Endothelial cell (in vitro differentiated cells): ENCODE results near the gene DRAP1. TPM values are rescaled to one million over a fixed set of nuclear protein-coding genes. Genes with fewer than 3 reads are reported as not detected.
"Not testable (repeated sequence)": the region's sequence is repeated elsewhere in the genome, so short reads cannot be mapped to it uniquely, and the experiment has no call there.

Experiments used
- DNase-seq: peaks from one replicate; pipeline ENCODE4 v3.0.0; 2021; ENCODE audit warnings: low spot score
- H3K27ac Mint-ChIP-seq: one replicate; pipeline ENCODE4 v1.8.0; 2021; ENCODE audit warnings: mixed read lengths, inconsistent platforms; ENCODE audit not compliant: unreplicated experiment
- H3K27me3 Mint-ChIP-seq: one replicate; pipeline ENCODE4 v1.8.0; 2021; ENCODE audit warnings: mild to moderate bottlenecking, moderate library complexity, mixed read lengths, inconsistent platforms; ENCODE audit not compliant: unreplicated experiment
- H3K36me3 Mint-ChIP-seq: one replicate; pipeline ENCODE4 v1.8.0; 2021; ENCODE audit warnings: mild to moderate bottlenecking, low read depth, mixed read lengths, inconsistent platforms; ENCODE audit not compliant: unreplicated experiment
- H3K4me1 Mint-ChIP-seq: one replicate; pipeline ENCODE4 v1.8.0; 2021; ENCODE audit warnings: mild to moderate bottlenecking, mixed read lengths, inconsistent platforms; ENCODE audit not compliant: unreplicated experiment
- H3K4me3 Mint-ChIP-seq: one replicate; pipeline ENCODE4 v1.8.0; 2021; ENCODE audit warnings: mild to moderate bottlenecking, mixed read lengths, inconsistent platforms; ENCODE audit not compliant: unreplicated experiment
- H3K9me3 Mint-ChIP-seq: one replicate; pipeline ENCODE4 v1.8.0; 2021; ENCODE audit warnings: mixed read lengths, inconsistent platforms; ENCODE audit not compliant: unreplicated experiment
- CTCF ChIP-seq: fragments of 200-600 bp; sonication (generic); IDR thresholded peaks from one replicate; pipeline ENCODE4 v1.5.0; 2021; ENCODE audit warnings: antibody characterized with exemption; ENCODE audit not compliant: unreplicated experiment
- total RNA-seq: library from RNA; stranded (reverse); fragmentation: NEBNext Ultra II Directional; extraction: Animal tissue kit (Norgen Biotek cat#: 25700); gene quantifications from one replicate; pipeline ENCODE4 v1.2.1, GENCODE V29; 2021; ENCODE audit not compliant: unreplicated experiment

DRAP1 gene
- total RNA-seq, 1 donor from 2014 or later, result 79.6 TPM

DNA sequence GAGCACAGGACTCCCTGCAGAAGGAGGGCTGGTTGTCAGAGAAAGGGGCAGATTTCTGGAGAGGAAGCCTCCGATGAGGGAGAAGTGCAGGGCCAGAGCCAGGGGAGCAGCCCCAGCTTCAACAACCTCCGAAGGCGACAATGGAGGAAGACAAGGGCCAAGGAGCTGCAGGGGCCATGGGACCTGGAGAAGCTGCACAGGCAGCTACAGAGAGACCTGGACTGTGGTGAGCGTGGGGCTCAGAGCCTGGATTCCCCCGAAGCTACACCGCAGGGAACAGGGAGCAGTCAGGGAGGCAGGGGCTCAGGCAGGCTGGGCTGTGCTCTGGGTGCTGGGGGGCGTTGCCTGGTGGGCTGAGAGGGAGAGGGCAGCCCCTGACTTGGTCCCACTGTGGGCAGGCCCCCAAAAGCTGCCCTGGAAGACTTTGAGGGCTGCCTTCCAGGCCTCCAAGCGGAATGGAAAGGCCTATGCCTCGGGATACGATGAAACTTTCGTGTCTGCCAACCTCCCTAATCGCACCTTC is 28.4 kb downstream of the DRAP1 start:
- H3K36me3 Mint-ChIP-seq, result no peaks in the 10 kb centered on the region
- H3K4me3 Mint-ChIP-seq, result no peak overlapping the region
- no peak for TF ChIP-seq CTCF
- H3K9me3 Mint-ChIP-seq, result no peaks in the 10 kb centered on the region
- H3K4me1 Mint-ChIP-seq, result no peaks in the 10 kb centered on the region
- peaks cover 1% of the 10 kb centered on the region for H3K27me3 Mint-ChIP-seq
- no peak overlapping the region for H3K27ac Mint-ChIP-seq
- DNase-seq, result no peak

- not testable (repeated sequence) for H3K27me3 Mint-ChIP-seq, H3K27ac Mint-ChIP-seq, H3K36me3 Mint-ChIP-seq, H3K9me3 Mint-ChIP-seq, DNase-seq, H3K4me1 Mint-ChIP-seq, H3K4me3 Mint-ChIP-seq
Observed at GRCh38 chr11:65950711-65951110, 31.5 kb downstream of the DRAP1 start.

- H3K36me3 Mint-ChIP-seq, H3K4me1 Mint-ChIP-seq, H3K27ac Mint-ChIP-seq, H3K9me3 Mint-ChIP-seq, DNase-seq, H3K27me3 Mint-ChIP-seq, H3K4me3 Mint-ChIP-seq: not testable (repeated sequence)
Observed at GRCh38 chr11:65951641-65952040, 32.4 kb downstream of the DRAP1 start.

DNA sequence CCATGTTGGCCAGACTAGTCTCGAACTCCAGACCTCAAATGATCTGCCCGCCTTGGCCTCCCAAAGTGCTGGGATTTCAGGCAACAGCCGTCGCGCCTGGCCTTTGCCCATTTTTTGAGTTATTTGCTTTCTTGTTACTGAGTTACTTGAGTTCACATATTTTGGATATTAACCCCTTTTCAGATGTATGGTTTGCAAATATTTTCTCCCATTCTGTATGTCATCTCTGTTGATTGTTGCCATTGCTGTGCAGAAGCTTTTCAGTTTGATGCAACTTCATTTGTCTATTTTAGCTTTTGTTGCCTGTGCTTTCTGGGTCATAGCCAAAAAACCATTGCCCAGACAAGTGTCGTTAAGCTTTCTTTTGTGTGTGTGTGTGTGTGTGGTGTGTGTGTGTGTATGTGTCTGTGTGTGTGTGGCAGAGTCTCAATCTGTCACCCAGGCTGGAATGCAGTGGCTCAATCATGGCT is 32.9 kb downstream of the DRAP1 start:
- H3K4me1 Mint-ChIP-seq, result no peaks in the 10 kb centered on the region
- H3K36me3 Mint-ChIP-seq, result no peaks in the 10 kb centered on the region
- no peak for TF ChIP-seq CTCF
- no peak overlapping the region for H3K27ac Mint-ChIP-seq
- H3K27me3 Mint-ChIP-seq, result peaks cover 3% of the 10 kb centered on the region
- no peaks in the 10 kb centered on the region for H3K9me3 Mint-ChIP-seq
- H3K4me3 Mint-ChIP-seq, result no peak overlapping the region
- no peak for DNase-seq

- Mint-ChIP-seq H3K36me3 (no peaks in the 10 kb centered on the region), H3K27me3 (peaks cover 2% of the 10 kb centered on the region), H3K4me3 (no peak overlapping the region), H3K9me3 (no peaks in the 10 kb centered on the region), H3K27ac (no peak overlapping the region), H3K4me1 (no peaks in the 10 kb centered on the region)
- TF ChIP-seq CTCF, result no peak
- DNase-seq, result no peak
Observed at GRCh38 chr11:65953471-65953870, 34.2 kb downstream of the DRAP1 start.

DNA sequence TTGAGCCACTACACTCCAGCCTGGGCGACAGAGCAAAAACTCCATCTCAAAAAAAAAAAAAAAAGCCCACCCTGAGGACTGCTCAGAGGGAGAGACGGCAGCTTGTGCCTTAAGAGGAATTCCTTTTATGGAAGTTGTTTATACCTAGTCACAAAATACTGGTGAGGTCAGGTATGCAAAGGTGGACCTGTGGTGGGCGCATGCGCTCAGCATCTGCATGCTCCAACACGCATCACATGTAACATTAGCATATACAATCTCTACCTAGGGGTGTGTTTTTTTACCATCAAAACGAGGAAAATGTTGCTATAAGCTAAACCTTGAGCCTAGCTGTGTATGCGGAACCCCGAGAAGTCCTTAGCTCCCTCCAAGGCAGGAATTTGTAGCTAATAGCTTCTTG is 35.5 kb downstream of the DRAP1 start:
- H3K27ac Mint-ChIP-seq, result no peak overlapping the region
- no peak overlapping the region for H3K4me3 Mint-ChIP-seq
- no peak for DNase-seq
- no peaks in the 10 kb centered on the region for H3K36me3 Mint-ChIP-seq
- peaks cover 2% of the 10 kb centered on the region for H3K27me3 Mint-ChIP-seq
- TF ChIP-seq CTCF, result no peak
- H3K4me1 Mint-ChIP-seq, result no peaks in the 10 kb centered on the region
- H3K9me3 Mint-ChIP-seq, result no peaks in the 10 kb centered on the region
